Iris pigment epithelial cell (primary cell): ENCODE measurements around the gene RELN.

Experiments used
- DNase-seq: peaks from one replicate; pipeline ENCODE4 v3.0.0-alpha.2; 2011; ENCODE audit warnings: low read depth

Gene RELN

GRCh38 chr7:103893350-103893749 lies 96.1 kb downstream of the RELN start:
- DNase-seq = no peak

DNA sequence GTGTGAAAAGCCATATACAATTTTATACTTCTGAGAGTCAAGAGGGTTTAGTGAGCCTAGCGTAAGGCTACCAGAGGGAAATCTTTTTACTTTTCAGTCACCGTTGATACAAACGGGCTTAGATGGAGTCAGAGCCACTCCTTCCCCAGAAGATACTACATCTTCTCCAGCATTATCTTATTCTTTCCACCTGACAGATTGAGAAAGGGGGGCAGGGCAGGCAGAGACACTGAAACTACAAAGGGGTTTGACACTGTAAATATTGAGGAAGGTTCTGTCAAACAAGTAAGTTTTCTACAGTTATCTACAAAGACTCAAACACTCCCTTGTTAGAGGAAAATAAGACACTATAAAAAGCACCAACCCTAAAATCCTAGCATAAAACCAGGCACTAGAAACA lies 100.0 kb downstream of the RELN start:
- no peak for DNase-seq

DNA sequence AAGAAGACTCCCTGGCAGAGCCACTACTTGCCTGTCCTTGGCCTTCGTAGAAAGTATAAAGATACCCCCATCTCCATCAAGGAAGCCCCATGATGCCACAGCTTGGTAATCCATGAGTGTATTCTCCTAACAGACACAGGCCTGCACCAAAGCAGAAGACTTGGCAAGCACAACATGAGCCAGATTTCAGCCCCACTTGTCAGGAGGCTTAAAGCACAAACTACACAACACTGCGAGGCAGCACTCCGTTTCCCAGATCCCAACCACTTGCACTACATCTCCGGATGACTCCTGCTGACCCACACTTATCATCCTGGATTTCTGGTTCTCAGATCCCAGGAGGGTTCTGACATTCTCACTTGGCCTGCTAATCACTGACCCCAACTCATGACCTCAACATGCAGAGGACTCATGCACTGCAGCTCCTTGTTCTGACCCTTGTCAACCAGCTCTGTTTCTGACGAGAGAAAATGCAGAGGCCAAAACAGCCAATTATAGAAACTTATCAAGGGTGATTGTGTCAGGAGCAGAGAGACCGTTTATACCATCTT lies 100.8 kb downstream of the RELN start:
- no peak for DNase-seq

- DNase-seq = peak; percentile 18
Observed at GRCh38 chr7:103887853-103888602, 101.4 kb downstream of the RELN start.

DNA sequence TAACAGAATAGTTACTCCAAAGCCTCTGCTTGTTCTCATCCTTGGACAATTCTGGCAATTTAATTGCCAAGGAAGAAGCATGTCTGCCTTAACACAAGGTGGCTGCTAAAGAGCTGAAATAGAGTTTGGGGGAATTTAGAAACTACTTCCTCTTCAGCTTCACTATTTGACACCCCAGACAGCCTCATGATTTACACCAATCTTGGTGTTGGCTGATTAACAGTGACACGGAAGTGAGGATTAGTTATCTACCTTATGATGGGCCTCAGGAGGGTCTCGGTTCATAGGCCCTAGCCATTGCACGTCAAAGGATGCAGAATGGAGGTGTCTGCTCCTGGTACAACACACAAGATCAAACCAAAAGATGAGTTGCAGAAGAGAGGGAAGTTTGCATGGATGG lies 102.4 kb downstream of the RELN start:
- no peak for DNase-seq

DNA sequence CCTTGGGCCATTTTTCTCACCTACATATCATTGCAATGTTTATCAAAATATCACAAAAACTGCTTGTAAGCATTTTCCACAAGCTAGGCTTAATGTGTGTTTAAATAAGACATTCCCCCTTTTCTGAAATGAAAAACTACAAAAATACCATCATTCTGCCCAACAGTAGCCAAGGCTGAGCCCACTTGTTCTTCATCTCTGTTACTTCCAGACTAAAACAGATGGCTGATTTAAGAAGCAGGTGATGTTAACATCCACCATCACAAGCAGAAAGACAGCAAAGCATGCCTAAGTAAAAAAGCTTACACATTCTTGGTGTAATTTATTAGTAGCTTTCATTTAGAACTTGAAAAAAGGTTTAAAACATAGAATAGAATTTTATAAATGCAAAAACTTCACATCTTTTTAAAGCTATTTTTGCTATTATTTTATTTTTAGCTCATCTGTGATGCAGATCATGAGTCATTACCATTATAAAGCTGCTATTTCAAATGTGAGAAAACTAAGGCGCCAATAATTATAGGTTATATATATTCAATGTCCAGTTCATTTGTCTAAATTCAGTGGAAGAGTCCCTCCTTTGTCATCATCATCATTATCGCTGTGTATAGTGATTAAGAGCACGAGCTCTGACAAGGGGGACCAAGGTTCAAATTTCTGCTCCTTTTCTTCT lies 109.4 kb downstream of the RELN start:
- DNase-seq = no peak

- DNase-seq = no peak
Observed at GRCh38 chr7:103879411-103879810, 110.0 kb downstream of the RELN start.

DNA sequence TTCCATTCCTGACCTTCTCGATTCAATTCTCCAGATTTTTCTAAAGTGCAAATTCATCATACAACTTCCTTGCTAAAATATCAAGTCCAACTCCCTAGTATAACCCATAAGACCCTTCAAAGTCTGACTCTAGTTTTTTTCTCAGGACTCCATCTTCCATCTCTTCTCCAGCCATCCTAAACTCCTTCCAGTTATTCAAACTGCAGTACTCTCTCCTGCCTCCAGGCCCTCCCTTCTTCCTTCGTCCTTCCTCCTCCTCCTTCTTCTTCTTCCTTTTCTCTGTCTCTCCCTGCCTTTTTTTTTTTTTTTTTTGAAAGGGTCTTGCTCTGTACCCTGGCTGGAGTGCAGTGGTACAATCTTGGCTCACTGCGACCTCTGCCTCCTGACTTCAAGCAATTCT lies 111.9 kb downstream of the RELN start:
- DNase-seq = no peak

DNA sequence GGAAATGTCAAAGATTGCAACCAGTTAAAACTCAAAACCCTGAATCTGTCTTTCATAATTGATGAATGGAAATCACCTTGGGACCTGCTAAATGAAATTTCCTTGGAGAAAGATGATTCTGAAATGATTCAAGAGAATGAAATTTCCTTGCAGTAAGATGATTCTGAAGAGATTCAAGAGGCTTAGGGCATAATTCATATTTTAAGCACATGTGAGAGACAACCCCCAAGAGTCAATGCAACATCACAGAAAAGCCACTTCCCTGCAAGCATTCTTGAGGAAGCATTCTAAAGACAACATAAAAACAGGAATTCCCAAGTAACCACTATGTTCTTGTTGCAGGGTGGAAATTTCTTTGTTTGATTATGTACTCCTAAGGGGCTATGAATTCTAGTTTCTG lies 113.7 kb downstream of the RELN start:
- DNase-seq = no peak

GRCh38 chr7:103871473-103871872 lies 118.0 kb downstream of the RELN start:
- no peak for DNase-seq

- DNase-seq = no peak
Observed at GRCh38 chr7:103870664-103871063, 118.8 kb downstream of the RELN start.

DNA sequence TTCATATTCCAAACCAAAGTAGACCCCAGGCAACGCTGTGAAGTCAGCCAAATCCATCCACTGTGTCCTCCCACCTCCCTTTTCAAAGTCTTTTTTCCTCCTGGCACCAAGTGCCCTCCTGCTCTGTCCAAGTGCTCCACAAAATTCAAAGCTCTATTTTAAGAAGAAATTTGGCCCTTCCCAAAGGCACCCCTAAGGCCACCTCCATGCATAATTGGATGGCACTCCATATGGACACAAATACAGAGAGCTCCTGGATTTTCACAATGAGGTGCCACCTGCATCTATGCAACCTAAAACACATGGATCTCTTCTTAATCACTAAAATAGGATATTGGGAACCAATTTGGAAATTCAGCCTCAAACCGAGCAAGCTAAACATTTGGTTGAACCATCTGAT lies 121.6 kb downstream of the RELN start:
- DNase-seq = no peak

DNA sequence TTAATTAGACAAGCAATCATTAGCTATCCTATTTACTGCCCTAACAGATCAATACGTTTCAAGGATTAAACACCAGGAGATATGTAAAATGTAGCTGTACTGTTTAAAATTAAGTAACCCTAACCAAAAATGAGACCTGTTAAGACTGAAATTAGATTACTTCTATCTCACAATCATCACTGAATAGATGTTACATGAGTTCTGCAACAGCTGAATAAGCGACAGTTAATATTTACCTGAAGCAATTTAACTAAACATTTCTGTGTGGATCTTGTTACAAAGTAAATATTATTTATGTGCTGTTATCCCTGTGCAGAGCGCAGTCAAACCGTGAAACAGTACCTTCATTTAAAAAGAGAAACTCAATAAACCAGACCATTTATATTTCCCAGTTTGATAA lies 122.5 kb downstream of the RELN start:
- DNase-seq = no peak

- no peak for DNase-seq
Observed at GRCh38 chr7:103865442-103865841, 124.0 kb downstream of the RELN start.

GRCh38 chr7:103862302-103863035 lies 127.0 kb downstream of the RELN start:
- DNase-seq = no peak

- no peak for DNase-seq
Observed at GRCh38 chr7:103859709-103860108, 129.7 kb downstream of the RELN start.

DNA sequence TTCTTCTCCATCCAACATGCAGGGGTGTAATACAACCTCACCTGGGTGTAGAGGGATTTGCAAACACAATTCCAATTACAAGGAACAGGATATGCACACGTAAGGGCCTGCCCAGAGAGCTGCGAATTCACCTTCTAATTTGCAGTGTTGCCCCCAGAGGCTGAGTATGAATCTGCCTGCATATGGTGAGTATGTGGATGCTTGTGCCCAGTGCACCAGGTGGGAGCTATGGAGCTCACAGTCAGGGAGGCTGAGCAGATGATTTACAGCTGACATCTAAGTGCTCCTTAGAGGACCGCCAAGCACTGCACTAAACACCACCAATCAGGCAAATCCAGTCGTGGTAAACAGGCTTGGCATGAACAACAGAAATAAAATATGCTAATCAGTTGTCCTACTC lies 132.0 kb downstream of the RELN start:
- DNase-seq = no peak

DNA sequence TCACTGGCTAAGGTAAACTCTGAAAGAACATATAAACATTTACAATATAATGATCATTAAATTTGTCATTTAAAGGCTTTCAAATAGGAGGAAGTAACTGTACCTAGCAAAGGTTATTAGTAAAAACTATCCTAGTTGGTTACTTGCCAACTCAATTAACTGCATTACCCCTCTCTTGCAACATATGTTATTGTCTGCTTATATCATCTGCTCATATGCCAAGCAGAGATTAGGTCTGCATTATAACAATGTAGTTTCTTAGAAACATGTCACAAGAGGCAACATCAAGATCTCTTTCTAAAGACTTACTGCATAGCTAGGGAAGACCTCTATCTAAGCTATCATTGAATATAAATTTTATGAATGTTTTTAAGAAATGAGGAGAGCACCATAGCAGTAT lies 132.5 kb downstream of the RELN start:
- no peak for DNase-seq

DNA sequence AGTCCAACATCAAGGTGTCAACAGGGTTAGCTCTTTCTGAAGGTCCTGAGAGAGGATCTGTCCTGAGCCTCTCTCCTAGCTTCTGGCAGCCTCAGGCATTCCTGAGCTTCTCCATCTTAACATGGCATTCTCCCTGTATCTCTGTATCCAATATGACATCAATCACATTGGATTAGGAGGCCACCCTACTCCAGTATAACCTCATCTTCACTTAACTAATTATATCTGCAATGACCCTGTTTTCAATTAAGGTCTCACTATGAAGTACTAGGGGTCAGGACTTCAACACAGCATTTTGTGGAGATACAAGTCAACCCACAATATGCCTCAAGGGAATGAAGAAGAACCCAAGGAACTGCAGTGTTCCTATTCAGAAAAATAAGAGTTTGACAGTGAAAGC lies 133.8 kb downstream of the RELN start:
- DNase-seq = no peak

DNA sequence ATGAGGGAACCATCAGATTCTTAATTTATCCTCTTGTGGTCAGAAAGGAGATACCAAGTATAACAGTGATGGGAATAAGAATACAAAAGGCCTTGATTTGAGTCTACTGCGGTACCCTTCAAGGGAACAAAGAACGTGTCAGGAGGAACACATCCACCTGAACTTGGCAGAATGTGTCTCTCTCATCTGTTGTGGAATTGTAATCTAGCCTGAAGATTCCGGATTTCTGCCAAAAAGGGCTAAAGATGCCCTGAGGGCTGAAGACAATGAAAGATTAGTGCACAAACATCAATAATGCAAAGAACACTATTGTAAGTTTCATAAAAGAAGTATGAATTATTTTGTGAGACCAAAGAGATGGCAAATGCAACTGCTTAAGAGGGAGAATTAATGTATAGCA lies 134.8 kb downstream of the RELN start:
- DNase-seq = no peak

- peak; percentile 31 for DNase-seq
Observed at GRCh38 chr7:103851357-103851756, 138.1 kb downstream of the RELN start.

DNA sequence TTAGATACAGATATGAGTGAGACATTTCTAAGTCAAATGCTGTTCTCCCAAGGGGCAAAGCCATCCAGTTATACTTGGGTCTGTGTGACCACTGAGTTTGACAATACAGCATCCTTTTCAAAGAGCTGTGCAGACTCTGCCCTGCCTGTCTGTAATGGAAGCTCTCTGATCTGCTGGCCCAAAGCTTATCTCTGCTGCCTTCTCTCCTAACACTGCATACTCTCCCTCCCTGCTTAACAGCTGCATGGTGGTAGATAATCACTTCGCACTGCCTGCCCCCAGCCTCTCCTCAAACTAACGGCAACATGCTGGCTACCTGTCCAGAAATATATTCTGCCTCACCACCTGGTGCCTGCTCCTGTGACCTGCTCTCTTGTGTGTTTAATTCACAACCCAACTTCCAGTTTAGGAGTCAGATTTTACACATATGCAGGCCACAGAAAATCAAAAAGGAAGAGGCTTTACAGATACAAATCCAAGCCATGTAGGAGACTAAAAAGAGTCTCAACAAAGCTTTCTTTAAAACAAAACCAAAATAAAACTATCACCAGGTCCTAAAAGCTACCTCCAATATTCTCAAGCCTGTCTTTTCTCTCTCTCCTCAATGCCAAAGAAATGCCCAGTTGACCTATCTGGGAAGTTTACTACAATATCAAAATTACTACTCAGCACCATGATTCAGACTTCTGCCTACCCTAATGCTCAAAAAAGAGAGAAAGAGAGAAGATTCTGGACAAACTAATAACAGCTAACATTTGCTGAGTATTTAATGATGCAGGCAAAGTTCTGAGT lies 145.6 kb downstream of the RELN start:
- no peak for DNase-seq
